ENCODE results near the gene C2orf68.

C2orf68 gene

GRCh38 chr2:85649201-85650190, 37.6 kb upstream of the C2orf68 start:
- no peak overlapping the region; the same call in 1 of the 2 replicates for H3K27ac ChIP-seq
- ChIA-PET POLR2A (ENCODE audit: low non-redundant PET) (interaction anchor here (0.5 to 0.6 kb wide), 2 partner anchors 72 to 290 kb away, joined by 3 to 5 read pairs; no protein-coding TSS in a partner anchor), CTCF (interaction anchor here (0.6 to 2.6 kb wide), 4 partner anchors 13 to 167 kb away, joined by 3 to 17 read pairs (median 5); no protein-coding TSS in a partner anchor)
- TF ChIP-seq, protein P1, sequence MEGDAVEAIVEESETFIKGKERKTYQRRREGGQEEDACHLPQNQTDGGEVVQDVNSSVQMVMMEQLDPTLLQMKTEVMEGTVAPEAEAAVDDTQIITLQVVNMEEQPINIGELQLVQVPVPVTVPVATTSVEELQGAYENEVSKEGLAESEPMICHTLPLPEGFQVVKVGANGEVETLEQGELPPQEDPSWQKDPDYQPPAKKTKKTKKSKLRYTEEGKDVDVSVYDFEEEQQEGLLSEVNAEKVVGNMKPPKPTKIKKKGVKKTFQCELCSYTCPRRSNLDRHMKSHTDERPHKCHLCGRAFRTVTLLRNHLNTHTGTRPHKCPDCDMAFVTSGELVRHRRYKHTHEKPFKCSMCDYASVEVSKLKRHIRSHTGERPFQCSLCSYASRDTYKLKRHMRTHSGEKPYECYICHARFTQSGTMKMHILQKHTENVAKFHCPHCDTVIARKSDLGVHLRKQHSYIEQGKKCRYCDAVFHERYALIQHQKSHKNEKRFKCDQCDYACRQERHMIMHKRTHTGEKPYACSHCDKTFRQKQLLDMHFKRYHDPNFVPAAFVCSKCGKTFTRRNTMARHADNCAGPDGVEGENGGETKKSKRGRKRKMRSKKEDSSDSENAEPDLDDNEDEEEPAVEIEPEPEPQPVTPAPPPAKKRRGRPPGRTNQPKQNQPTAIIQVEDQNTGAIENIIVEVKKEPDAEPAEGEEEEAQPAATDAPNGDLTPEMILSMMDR (conservative IDR thresholded peaks at IDR 0.05; ENCODE audit: low read depth), result no peak
- DNase-seq (ENCODE audit: low spot score), result peak; percentile 12

DNA sequence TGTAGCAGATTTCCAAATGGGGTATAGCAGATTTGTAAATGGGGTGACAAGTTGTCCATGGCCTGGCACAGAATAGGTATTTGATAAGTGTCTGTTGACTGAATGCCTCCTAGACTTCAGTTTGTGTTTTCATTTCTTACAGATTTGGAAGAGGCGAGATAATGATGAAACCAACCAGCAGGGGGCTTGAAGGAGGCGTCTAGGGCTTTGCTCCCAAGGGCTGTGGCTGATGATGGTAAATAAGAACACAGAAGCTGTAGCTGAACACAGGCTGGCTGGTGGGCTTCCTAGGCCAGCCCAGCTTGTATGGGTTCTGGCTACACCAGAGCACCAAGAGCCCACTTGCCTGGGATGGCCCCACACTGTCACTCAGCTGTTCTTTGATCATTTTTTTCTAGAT, 36.8 kb upstream of the C2orf68 start:
- no peak overlapping the region for H3K27ac ChIP-seq
- TF ChIP-seq, protein P1 (conservative IDR thresholded peaks at IDR 0.05; ENCODE audit: low read depth), result no peak; the same call in 1 of the 2 replicates
- peak; percentile 25 for DNase-seq (ENCODE audit: low spot score)
- CTCF ChIA-PET, result interaction anchor here (0.6 to 2.6 kb wide), 4 partner anchors 9 to 23 kb away, joined by 3 to 17 read pairs (median 6); no protein-coding TSS in a partner anchor
- POLR2A ChIA-PET (ENCODE audit: low non-redundant PET), result no interaction called here

DNA sequence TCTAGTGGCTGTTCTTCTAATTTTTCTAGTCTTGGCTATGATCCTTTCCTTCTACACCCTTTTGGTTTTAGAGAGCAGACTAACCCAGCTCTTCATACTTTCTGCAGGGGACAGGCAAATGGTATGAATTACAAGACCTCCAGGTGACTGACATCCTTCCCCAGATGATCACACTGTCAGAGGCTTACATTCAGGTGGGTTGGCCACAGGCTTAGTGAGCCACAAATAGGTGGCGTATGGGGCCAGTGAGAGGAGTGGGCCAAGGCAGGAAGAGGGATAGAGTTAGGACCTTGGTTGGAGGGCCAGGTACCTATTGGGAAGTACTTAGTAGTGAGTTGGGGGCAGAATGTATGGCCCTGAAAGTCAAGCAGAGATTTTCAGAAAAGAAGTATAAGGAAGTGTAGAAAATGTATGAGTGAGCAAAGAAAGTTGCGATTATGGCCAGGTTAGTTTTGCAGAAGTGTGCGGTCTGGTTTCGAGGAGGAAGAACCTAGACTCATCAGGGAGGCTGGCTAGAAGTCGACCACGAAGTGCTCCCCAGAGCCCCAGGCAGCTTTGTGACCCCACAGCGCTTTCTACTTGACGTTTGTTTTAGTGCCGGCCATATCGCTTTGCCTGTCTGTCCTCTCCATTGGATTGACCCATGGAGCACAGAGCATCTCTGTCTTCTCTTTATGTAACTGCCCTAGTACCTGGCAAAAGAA, 36.1 kb upstream of the C2orf68 start:
- no peak overlapping the region for H3K27ac ChIP-seq
- no peak for DNase-seq (ENCODE audit: low spot score)
- ChIA-PET CTCF (interaction anchor here (0.8 to 2.6 kb wide), 4 partner anchors 8 to 31 kb away, joined by 3 to 17 read pairs (median 4); no protein-coding TSS in a partner anchor), POLR2A (ENCODE audit: low non-redundant PET) (no interaction called here)
- TF ChIP-seq, protein P1 (conservative IDR thresholded peaks at IDR 0.05; ENCODE audit: low read depth), result no peak

- ChIA-PET CTCF (interaction anchor here (0.6 to 1.4 kb wide), 2 partner anchors 9 to 25 kb away, joined by 3 to 7 read pairs; no protein-coding TSS in a partner anchor), POLR2A (ENCODE audit: low non-redundant PET) (no interaction called here)
- H3K27ac ChIP-seq, result no peak overlapping the region
- TF ChIP-seq, protein P1 (conservative IDR thresholded peaks at IDR 0.05; ENCODE audit: low read depth), result no peak
- DNase-seq (ENCODE audit: low spot score), result no peak
Measured at GRCh38 chr2:85646166-85646565, 34.3 kb upstream of the C2orf68 start.

DNA sequence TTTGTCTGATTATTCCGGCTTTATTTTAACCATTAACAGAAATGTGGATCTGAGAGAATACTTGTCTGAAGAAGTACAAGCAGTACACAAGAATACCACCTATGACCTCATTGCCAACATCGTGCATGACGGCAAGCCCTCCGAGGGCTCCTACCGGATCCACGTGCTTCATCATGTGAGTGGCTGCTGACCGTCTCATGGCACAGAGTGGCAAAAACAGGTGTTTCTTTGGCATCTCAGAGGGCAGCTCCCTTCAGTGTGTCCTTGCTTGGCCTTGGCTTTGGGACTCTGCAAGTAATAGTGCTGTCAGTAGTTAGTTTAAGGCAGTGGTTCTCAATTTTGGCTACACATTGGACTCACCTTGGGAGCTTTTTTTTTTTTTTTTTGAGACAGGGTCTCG, 33.0 kb upstream of the C2orf68 start:
- TF ChIP-seq, protein P1 (conservative IDR thresholded peaks at IDR 0.05; ENCODE audit: low read depth), result no peak
- CTCF ChIA-PET, result no interaction called here
- H3K27ac ChIP-seq, result no peak overlapping the region
- POLR2A ChIA-PET (ENCODE audit: low non-redundant PET), result no interaction called here
- no peak for DNase-seq (ENCODE audit: low spot score)

GRCh38 chr2:85642725-85643124, 30.9 kb upstream of the C2orf68 start:
- ChIA-PET CTCF (interaction anchor here (0.6 kb wide), 1 partner anchor 516 kb away, joined by 6 read pairs; no protein-coding TSS in a partner anchor), POLR2A (ENCODE audit: low non-redundant PET) (no interaction called here)
- DNase-seq (ENCODE audit: low spot score), result no peak
- TF ChIP-seq, protein P1 (conservative IDR thresholded peaks at IDR 0.05; ENCODE audit: low read depth), result no peak
- no peak overlapping the region for H3K27ac ChIP-seq
